Stomach (tissue), 4 donors: ENCODE data around the gene AGAP1.

Experiments
- CTCF ChIP-seq, 7 experiments: fragments of 450-650 bp in 4 of 7; fragments of 200-600 bp in 3 of 7; sonication (generic) in 3 of 7; IDR thresholded peaks; one replicate each; pipeline ENCODE4 v1.5.1; 2016 to 2019; ENCODE audit warnings: antibody characterized with exemption in 7 of 7, control low read depth in 2 of 7, mild to moderate bottlenecking in 1 of 7
- EP300 ChIP-seq: sonication (generic); formaldehyde crosslinking; IDR thresholded peaks from one replicate; pipeline ENCODE4 v1.6.1; 2017; ENCODE audit warnings: antibody characterized with exemption
- POLR2A ChIP-seq, 4 donors: fragments of 450-650 bp; IDR thresholded peaks; one replicate each; pipeline ENCODE4 v1.6.1; 2016; ENCODE audit warnings: antibody characterized with exemption in 4 of 4, control low read depth in 2 of 4, mild to moderate bottlenecking in 1 of 4, moderate library complexity in 1 of 4

GRCh38 chr2:235781775-235782174 lies 287.9 kb downstream of the AGAP1 start:
- no peak for TF ChIP-seq CTCF (IDR thresholded peaks at IDR 0.05)
- no peak for TF ChIP-seq POLR2A (IDR thresholded peaks at IDR 0.05)
- TF ChIP-seq EP300 = no peak
